GM18499 (cell line): ENCODE measurements around the gene HNF1B.
"Not testable (repeated sequence)": the region's sequence is repeated elsewhere in the genome, so short reads cannot be mapped to it uniquely, and the experiment has no call there.

Source experiments
- ATAC-seq: cut with Tn5 transposase; IDR thresholded peaks from one replicate; pipeline ENCODE4 v1.9.1; 2021; ENCODE audit warnings: moderate number of reproducible peaks; ENCODE audit not compliant: insufficient read depth, unreplicated experiment

The HNF1B gene

DNA sequence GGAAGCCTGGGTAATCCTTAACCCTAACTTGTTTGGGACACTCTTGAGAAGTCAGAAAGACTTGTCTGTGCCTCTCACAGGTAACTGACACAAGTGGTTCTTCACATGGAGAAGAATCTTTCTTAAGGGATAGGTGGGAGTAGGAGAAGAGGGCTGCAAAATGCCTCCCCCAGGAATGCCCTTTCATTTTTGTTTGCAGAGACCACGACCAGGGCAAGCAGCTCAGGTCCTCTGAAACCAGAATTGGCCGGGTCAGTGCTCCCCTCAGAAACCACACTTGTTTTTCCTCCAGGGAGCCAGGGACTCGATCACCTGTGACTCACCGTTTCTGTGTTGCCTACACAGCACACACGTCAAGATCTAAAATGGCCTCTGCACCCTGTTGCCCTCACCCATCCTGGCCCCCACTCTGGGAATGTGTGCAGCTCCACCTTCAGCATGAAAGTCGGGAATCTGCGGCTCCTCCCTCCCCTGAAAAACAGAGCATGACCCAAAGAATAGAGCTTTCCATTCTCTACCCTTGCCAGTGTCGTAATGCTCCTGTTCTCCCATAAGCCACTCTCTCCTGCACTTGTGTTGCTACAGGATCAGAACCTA, 36.1 kb downstream of the HNF1B start:
- ATAC-seq: no peak

DNA sequence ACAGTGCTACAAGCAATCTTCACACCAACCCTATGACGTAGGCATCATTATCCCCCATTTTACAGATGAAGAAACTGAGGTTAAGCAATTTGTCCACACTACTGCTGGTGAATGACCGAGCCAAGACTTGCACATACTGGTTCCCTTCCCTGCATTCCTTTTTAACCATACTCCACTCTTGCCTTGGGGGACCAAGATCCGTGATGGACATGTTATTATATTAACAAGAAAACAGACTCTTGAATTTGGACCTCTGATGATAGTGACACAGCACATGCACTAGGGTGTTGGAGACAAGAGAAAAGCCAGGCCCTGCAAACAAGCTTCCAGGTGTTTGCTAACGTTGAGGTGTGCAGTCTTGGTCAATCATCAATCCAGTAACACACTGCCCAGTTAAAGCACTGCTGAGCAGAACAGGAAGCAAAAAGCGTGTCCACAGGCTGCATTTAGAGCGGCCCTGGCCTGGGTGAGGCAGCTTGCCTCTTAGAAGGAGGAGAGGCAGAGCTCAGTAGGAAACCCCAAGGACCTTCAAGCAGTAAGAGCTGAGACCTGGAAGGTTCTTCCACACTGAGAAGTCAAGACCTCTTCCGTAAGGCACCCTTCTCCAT, 36.7 kb downstream of the HNF1B start:
- no peak for ATAC-seq

DNA sequence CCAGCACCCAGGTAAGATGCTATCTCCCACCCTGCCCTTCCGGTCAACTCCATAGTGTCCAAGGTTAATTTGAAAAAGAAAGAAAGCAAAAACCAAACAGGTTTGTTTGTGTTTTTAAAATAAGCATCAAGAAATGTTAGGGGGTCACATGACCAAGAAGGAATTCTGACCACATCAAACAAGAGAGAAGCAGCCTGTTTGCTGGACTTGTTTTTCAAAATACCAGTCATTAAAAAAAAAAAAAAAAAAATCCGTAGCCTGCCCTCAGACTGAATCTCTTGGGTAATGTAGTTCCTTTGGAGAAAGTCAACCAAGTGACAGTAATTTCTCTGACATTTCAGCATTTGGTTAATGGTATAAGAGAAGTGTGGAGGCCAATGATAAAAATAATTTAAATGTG, 38.4 kb downstream of the HNF1B start:
- no peak for ATAC-seq

DNA sequence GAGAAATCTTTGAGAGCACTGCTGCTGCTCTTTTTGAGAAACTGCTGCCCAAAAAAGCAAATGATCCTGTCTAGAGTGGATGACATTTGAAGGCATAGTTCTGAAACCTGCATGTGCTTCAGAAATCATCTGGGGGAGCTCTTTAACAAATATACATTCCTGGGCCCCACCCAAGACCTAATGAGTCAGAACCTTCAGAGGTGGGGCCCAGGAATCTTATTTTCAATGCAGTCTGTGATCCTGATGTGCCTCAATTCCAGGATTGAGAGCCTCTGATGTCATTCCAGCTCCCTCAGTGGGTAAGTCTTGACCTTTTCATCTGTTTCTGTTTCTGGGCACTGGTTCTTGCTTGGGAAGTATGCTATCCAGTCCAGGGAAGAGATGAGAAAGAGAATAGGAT, 42.3 kb downstream of the HNF1B start:
- no peak for ATAC-seq

DNA sequence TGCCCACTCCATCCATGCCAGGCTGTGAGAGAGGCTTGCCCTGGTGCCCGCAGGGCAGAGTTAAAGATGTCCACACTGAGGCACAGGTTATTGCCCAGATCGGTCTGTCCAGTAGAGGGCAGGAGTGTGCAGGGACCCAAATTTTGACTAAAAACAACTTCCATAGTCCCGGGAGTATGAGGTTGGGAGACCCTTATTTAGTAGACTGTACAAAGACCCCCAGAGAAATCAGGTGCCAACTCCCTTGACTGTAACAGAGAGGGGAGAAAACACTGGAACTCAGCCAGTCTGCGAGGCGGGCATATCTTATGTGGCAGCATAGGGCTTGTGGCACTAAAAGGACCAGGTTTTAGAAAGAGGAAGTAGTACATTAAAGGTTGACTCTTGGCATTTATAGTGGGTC, 43.4 kb downstream of the HNF1B start:
- ATAC-seq: no peak

DNA sequence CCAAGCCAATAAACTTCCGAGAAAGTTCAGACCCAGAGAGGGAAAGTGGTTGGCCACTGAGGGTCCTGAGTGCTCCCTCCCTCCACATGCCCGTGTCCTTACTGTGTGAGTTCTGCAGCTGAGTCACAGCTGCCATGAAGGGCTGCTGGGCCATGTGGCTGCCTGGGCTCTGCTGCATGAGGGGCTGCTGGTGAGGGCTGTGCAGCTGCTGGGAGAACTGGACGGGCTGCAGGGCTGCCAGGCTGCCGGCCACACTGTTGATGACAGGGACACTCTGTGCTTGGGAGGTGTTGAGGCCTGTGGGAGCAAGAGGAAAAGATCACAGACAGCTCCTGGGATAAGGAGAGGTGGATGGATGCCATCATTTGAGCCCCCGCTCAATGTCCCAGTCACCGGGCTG, 44.0 kb downstream of the HNF1B start:
- no peak for ATAC-seq

DNA sequence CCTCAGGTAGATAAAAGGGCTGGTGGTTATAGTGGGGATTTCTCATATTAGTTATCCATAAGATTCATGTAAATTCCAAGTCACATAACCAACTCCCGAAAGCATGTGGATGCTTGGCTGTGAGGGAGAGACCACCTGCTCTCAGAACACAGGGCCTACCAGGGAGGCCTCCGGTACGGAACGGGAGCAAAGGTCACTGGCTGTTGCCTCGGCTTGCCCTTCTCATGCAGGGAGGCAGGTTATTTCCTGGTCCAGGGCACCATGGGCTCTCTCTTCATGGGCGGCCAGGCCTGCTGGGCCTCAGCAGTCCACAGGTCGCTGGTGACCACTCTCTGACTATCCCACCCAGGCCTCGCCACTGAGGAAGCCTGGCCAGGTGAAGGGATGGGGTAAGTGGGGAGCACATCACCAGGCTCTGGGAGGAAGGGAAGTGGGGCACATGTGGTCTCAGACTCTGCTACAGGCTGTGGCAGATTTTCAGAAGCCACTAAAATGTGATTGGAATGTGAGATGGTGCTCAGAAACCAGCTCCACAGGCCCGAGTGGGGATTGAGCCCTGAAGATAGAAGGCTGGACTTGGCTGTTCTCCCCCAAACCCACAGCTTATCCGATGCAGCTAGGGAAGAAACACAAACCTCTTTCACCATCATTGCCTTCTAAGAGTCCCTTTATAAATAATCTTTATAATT, 45.4 kb downstream of the HNF1B start:
- ATAC-seq: no peak

DNA sequence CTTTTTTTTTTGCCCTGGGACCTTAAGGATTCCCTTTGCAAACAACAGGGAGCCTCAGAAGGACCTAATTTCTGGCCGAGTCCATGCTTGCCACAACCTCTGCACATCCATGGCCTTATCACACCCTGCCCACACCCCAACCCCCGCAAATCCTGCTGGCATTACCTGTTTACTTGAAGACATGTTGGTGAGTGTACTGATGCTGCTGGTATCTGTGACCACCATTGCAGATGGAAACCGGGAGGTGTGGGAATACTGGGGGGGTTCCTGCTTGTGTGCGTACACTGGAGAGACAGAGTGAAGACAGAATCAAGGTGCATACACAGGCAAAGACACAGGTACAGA, 46.0 kb downstream of the HNF1B start:
- no peak for ATAC-seq

DNA sequence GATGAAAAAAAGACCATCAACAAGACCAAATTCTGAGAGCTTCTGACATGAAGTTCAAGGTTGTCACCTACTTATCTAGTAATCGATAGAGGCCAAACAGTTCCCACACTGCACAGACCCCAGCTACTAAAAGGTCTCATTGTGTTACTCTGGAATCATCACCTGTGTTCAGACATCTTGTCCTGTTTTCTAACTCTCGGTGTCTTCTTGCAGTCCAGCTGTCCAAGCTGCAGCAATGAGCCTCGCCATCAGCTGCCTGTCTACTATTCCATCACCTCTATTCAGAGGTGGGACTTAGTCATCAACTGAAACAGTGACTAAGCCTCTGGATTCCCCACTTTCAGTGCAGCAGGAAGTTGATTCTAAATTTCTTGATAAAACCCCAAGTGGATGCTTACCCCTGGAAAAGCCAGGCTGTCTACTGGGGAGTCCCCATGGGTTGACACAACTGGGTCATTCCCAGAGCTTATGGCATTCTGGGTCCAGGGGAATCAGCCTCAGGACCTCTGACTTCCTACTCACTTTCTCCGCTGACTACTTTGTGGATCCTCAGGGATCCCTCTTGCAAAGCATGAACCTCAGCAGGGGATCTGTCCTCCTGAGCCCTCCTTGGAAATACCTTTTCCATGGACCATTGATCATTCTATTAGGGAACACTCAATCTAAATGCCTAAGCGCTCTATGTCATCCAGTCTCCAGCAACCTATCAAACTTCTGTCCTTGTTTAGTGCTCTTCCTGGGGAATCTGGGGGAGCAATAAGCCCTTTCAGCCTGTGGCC, 46.5 kb downstream of the HNF1B start:
- ATAC-seq: no peak

DNA sequence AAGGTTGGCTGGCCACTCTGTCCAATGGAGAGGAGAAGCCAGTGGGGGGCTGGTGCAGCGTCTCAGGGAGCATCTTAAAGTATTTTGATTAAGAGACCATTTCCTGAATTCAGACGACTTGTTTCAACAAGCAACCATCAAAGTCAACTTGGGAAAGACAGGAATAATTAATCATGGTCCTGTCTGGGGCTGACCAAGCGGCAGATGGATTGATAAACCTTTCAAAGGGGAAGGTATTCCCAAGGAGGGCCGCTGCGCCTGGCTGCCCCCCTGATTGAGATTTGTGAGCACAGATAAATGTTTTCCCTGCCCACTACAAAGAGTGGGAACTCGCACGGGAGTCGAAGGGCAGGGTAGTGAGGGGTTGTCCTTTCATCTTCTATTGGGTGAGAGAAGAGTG, 47.5 kb downstream of the HNF1B start:
- ATAC-seq: no peak

DNA sequence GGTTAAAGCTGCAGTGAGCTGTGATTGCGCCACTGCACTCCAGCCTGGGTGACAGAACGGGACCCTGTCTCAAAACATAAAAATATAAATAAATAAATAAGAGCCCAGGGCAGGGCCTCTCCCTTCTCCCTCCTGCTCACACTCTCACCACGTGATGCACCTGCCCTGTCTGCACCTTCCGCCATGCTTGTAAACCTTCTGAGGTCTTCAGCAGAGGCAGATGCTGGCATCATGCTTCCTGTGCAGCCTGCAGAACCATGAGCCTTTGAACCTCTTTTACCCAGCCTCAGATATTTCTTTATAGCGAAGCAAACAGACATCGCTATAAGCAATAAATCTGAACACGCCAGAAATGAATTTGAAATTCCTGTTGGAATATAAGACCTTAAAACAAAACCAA, 48.5 kb downstream of the HNF1B start:
- ATAC-seq: no peak

DNA sequence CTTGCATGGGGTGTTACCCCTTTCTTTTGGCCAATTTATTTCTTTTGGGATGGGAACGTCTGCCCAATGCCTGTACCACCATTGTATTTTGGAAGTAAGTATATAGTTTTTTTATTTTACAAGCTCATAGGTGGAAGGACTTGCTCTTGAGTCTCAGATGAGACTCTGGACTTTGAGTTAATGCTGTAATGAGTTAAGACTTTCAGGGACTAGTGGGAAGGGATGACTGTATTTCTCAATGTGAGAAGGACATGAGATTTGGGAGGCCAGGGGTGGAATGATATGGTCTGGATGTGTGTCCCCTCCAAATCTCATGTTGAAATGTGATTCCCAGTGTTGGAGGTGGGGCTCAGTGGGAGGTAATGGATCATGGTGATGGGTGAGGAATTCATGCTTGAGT, 49.1 kb downstream of the HNF1B start:
- ATAC-seq: no peak

DNA sequence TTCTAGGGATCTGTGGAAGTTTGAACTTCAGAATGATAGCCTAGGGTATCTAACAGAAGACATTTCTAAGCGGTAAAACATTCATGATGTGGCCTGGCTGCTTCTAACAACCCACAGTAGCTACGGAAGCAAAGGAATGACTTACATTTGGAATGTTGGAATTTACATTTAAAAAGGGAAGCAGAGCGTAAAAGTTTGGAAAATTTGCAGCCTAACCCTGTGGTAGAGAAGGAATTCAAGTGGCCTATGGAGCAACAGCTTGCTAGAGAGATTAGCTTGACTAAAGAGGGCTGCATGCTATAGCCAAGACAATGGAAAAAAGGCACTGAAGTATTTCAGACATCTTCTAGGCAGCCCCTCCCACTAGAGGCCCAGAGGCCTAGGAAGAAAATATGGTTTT, 50.1 kb downstream of the HNF1B start:
- no peak for ATAC-seq

DNA sequence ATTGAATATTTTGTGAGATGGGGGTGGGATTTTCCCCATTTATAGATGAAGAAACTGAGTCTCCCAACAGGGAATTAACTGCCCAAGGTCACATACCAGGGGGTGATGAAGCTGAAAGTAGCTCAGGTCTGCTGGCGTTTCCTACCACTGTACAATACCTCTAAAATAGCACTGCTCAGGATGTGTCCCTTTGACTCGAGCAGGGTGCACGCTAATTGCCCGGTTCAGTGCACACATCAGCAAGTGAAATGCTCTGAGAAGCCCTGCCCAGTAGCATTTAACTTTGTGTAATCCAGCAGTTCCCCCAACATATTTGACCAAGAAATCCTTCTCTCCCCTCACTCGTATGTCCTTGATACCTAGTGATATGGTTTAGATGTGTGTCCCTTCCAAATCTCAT, 51.5 kb downstream of the HNF1B start:
- no peak for ATAC-seq

DNA sequence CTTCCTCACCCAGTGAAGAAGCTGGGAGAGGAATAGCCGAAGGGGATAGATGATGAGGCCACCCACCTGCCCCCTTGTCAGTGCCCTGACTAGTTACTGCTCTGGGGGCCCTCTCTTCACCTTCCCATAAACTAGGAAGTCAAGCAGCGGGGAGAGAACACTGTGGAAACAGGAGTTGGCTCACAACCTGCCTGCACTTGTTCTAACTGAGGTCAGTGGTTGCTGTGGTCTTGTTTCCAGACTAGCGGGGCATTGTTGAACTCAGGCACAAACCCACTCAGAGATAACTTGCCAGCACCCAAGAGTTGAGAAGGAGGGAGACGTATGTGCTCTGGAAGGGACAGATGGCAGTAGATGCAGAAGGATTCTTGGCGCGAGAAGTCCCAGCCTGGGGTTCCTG, 53.1 kb downstream of the HNF1B start:
- ATAC-seq: no peak

DNA sequence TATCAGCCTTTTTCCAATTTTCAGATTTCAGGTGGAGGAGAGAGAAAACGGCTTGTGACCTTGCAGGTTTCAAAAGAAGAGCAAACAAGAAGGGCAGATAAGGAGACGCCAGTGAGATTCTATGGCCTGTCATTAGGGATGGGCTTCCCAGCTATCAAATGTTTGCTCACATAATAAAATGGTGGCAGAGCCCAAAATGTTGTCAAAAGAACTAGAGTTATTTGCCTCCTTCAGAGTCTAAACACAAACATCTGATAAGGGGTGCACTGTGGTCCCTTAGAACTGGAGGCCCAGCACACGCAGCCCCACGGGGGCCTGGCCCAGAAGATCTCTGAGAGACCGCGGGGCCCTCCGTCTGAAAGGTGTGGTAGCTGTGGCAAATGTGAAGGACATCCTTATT, 55.5 kb downstream of the HNF1B start:
- no peak for ATAC-seq

DNA sequence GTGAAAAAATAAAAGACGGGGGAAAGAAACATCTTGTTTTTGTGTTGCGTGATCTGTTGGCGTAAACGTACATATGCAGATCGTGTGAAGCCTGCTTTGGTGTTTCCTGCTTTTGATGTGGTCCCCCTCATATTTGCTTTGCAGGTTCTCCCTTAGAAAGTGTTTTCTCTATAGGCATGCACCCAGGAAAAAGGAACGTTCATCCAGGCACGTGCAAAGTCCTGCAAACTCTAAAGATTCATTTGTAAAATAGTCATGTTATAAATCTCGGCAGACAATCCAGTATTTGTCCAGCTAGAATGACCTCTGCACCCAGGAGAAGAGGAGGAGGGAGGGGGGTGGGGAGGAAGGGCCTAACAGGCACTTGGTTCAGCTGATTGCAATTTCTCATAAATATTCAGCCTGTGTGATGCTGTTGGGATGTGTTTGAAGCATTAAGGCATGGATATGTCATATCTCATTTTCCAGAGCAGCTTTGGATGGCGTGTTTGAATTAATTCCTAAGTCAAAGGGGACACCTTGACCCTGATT, 61.3 kb downstream of the HNF1B start:
- no peak for ATAC-seq

DNA sequence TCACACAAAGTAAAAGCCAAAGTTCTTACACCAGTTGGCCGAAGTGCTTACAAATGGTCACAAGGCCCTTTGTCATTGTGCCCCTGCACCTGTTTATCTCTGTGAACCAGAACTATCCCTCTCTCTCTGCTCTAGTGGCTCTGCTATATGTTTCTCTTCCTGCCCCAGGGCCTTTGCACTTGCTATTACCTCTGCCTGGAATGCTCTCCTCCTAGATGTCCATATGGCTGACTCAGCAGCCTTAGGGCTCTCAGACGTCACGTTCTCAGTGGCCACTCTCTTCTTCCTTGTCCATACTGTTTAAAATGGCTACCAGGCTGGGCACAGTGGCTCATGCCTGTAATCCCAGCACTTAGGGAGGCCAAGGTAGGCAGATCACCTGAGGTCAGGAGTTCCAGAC, 62.9 kb downstream of the HNF1B start:
- no peak for ATAC-seq

DNA sequence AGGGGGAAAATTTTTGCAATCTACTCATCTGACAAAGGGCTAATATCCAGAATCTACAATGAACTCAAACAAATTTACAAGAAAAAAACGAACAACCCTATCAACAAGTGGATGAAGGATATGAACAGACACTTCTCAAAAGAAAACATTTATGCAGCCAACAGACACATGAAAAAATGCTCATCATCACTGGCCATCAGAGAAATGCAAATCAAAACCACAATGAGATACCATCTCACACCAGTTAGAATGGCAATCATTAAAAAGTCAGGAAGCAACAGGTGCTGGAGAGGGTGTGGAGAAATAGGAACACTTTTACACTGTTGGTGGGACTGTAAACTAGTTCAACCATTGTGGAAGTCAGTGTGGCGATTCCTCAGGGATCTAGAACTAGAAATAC, 64.9 kb downstream of the HNF1B start:
- not testable (repeated sequence) for ATAC-seq

DNA sequence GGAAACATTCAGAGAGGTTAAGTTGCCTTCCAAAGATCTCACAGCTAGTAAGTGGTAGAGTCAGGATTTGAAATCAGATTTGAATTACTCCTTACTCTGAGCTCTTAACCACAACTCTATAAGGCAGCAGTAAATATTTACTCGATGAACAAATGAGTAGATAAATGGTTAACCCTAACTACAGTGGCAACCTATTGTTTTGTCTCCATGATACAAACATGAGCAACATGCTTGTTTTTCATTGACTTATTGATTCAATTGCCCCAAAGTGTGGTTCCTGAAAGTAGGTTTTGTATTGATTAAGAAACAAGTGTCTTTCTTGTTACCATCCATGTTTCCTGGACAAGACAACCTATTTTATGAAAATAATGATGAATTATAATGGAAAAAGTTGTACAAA, 66.8 kb downstream of the HNF1B start:
- no peak for ATAC-seq

DNA sequence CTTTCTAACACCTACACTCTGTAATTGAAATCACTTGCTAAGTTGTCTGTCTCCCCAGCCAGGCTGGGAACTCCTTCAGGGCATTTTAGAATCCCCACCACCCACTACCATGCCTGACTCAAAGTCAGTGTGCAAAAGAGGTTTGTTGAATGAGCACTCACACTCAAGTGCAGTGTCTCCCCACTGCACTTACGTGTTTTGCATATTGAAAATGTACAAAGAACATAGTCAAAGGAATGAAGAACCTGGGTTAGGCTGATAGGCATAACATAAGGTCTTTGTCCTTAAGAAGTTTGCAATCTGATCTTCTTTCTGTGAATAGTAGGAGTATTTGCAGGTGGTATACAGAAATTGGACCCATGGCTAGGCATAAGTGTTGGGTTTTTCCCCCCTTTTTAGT, 67.8 kb downstream of the HNF1B start:
- no peak for ATAC-seq
